Measurements from ENCODE around the gene HBA2. TPM values are rescaled to one million over a fixed set of nuclear protein-coding genes. Genes with fewer than 3 reads are reported as not detected.
A peak's percentile ranks its signal among the peaks of the same experiment; 100 is the strongest.
"Not testable (repeated sequence)": the region's sequence is repeated elsewhere in the genome, so short reads cannot be mapped to it uniquely, and the experiment has no call there.

HBA2 gene
- total and polyA plus RNA-seq, 7 donors: 11.9 to 1,244 (median 24.9) TPM

GRCh38 chr16:164134-164823, 8.4 kb upstream of the HBA2 start:
- intact Hi-C loops (cut with DNase I); H3K9me3 ChIP-seq; H3K27ac ChIP-seq; DNase-seq; H3K4me3 ChIP-seq; H3K36me3 ChIP-seq (ENCODE audit: insufficient read depth in 1 of 2, low read depth in 1 of 2): not testable (repeated sequence)
- Histone ChIP-seq H3K27me3 (ENCODE audit: insufficient read depth in 3 of 3, low read length in 2 of 3) (peaks cover 0 to 58% (median 33%) of the 10 kb centered on the region in 3 donors), H3K4me1 (peaks cover 11% of the 10 kb centered on the region)
- peak in 2 of 4 donors; percentile 18 to 41 for ATAC-seq
- WGBS, 3 donors: 0% methylated on average over 9 of the region's 80 CpGs; no CpG with 5 or more reads in 2 of the 3 donors

GRCh38 chr16:164827-165538, 7.7 kb upstream of the HBA2 start:
- no peak for TF ChIP-seq CTCF (IDR thresholded peaks at IDR 0.05)
- intact Hi-C loops (cut with DNase I): no loop called here
- Histone ChIP-seq H3K9me3 (no peaks in the 10 kb centered on the region), H3K4me1 (peaks cover 11% of the 10 kb centered on the region), H3K4me3 (peak overlapping the region; percentile 34), H3K36me3 (ENCODE audit: insufficient read depth in 1 of 2, low read depth in 1 of 2) (no peaks in the 10 kb centered on the region), H3K27ac (no peak overlapping the region), H3K27me3 (ENCODE audit: insufficient read depth in 3 of 3, low read length in 2 of 3) (peaks cover 0 to 62% (median 33%) of the 10 kb centered on the region in 3 donors)
- 1 to 2% (median 1%) methylated on average over 23 to 47 of the region's 77 CpGs for WGBS, 3 donors
- DNase-seq: no peak
- peak in 3 of 4 donors; percentile 23 to 56 (median 44) for ATAC-seq

GRCh38 chr16:165539-166374, 6.9 kb upstream of the HBA2 start, which contains the start of gene HBM:
TSS of gene HBM (plus strand) at chr16:165978. CDS start at chr16:165998, 20 bp downstream.
- 2% methylated on average over 60 to 75 of the region's 75 CpGs for WGBS, 3 donors
- intact Hi-C loops (cut with DNase I): no loop called here

GRCh38 chr16:166375-167121, 6.1 kb upstream of the HBA2 start:
- no peak for TF ChIP-seq CTCF (IDR thresholded peaks at IDR 0.05)
- DNase-seq: no peak
- H3K9me3 ChIP-seq: no peaks in the 10 kb centered on the region
- H3K4me1 ChIP-seq: peaks cover 11% of the 10 kb centered on the region
- 2 to 4% (median 2%) methylated on average over 41 to 45 of the region's 45 CpGs for WGBS, 3 donors
- intact Hi-C loops (cut with DNase I): no loop called here
- H3K27me3 ChIP-seq (ENCODE audit: insufficient read depth in 3 of 3, low read length in 2 of 3): peaks cover 0 to 72% (median 35%) of the 10 kb centered on the region in 3 donors
- no peaks in the 10 kb centered on the region for H3K36me3 ChIP-seq (ENCODE audit: insufficient read depth in 1 of 2, low read depth in 1 of 2)
- H3K4me3 ChIP-seq: peak overlapping the region; percentile 34
- H3K27ac ChIP-seq: no peak overlapping the region
- ATAC-seq: peak in 2 of 4 donors; percentile 23 to 29

More at GRCh38 chr16:165539-166374, 6.9 kb upstream of the HBA2 start, which contains the start of gene HBM:
- DNase-seq: no peak
- peaks cover 11% of the 10 kb centered on the region for H3K4me1 ChIP-seq
- no peaks in the 10 kb centered on the region for H3K36me3 ChIP-seq (ENCODE audit: insufficient read depth in 1 of 2, low read depth in 1 of 2)
- no peaks in the 10 kb centered on the region for H3K9me3 ChIP-seq
- ATAC-seq: peak in 2 of 4 donors; percentile 18 to 35
- peaks cover 0 to 70% (median 34%) of the 10 kb centered on the region in 3 donors for H3K27me3 ChIP-seq (ENCODE audit: insufficient read depth in 3 of 3, low read length in 2 of 3)
- no peak within 1 kb of the TSS for H3K27ac ChIP-seq
- TF ChIP-seq CTCF (IDR thresholded peaks at IDR 0.05): no peak
- peak within 1 kb of the TSS; percentile 34 for H3K4me3 ChIP-seq
